SU-DHL-6 (cell line): ENCODE measurements around the gene OGDH.

ENCODE experiments used
- H2AFZ ChIP-seq: fragments of 200-600 bp; sonication (generic); 2 replicates; pipeline ENCODE4 v1.6.1; 2014; ENCODE audit warnings: low read depth, mild to moderate bottlenecking, moderate library complexity, mixed read lengths, antibody characterized with exemption, low read length; ENCODE audit not compliant: severe bottlenecking
- H3F3A ChIP-seq: fragments of 200-600 bp; shearing (Covaris generic); 2 replicates; pipeline ENCODE4 v1.6.0; 2016; ENCODE audit warnings: antibody characterized with exemption, mild to moderate bottlenecking; ENCODE audit not compliant: insufficient read depth
- H3K27ac ChIP-seq: fragments of 200-600 bp; sonication (generic); 2 replicates; pipeline ENCODE4 v1.5.1; 2016; ENCODE audit warnings: low read depth, mild to moderate bottlenecking, low read length, moderate library complexity, mixed read lengths
- H3K27me3 ChIP-seq: fragments of 200-600 bp; sonication (generic), shearing (Covaris generic); 2 replicates; pipeline ENCODE4 v1.6.0; 2014; ENCODE audit warnings: mild to moderate bottlenecking, low read length
- H3K36me3 ChIP-seq: fragments of 200-600 bp; sonication (generic); 2 replicates; pipeline ENCODE4 v1.6.1; 2014; ENCODE audit warnings: mild to moderate bottlenecking, low read length, mixed read lengths
- H3K4me2 ChIP-seq: fragments of 300-600, 200-600 bp; shearing (Covaris generic), sonication (generic); 2 replicates; pipeline ENCODE4 v1.6.0; 2014; ENCODE audit warnings: low read length, low read depth, mild to moderate bottlenecking; ENCODE audit not compliant: poor library complexity, severe bottlenecking
- H3K4me3 ChIP-seq: fragments of 200-600 bp; sonication (generic); 2 replicates; pipeline ENCODE4 v1.5.1; 2014; ENCODE audit warnings: antibody characterized with exemption, low read length, mild to moderate bottlenecking, mixed read lengths; ENCODE audit not compliant: insufficient read depth, poor library complexity, severe bottlenecking
- H3K79me2 ChIP-seq: fragments of 200-600 bp; sonication (generic); 2 replicates; pipeline ENCODE4 v1.6.1; 2014; ENCODE audit warnings: mild to moderate bottlenecking, low read length, moderate library complexity; ENCODE audit not compliant: insufficient read depth
- H3K9ac ChIP-seq: fragments of 200-600 bp; sonication (generic); 2 replicates; pipeline ENCODE4 v1.7.0; 2014; ENCODE audit warnings: mild to moderate bottlenecking, low read length
- H3K9me2 ChIP-seq: fragments of 200-600 bp; sonication (generic); replicated peaks from 2 replicates; pipeline ENCODE4 v1.6.1; 2014; ENCODE audit warnings: low read length; ENCODE audit not compliant: insufficient read depth
- H3K9me3 ChIP-seq: fragments of 200-600 bp; sonication (generic); 2 replicates; pipeline ENCODE4 v1.6.1; 2014; ENCODE audit warnings: low read length, mixed read lengths; ENCODE audit not compliant: insufficient read depth
- H4K20me1 ChIP-seq: fragments of 200-600 bp; sonication (generic); 2 replicates; pipeline ENCODE4 v1.6.1; 2014; ENCODE audit warnings: low read depth, mild to moderate bottlenecking, antibody characterized with exemption, low read length, moderate library complexity, mixed read lengths
- EZH2phosphoT487 ChIP-seq: fragments of 200-600 bp; sonication (generic), shearing (Covaris generic); conservative IDR thresholded peaks from 2 replicates; pipeline ENCODE4 v1.6.1; 2018; ENCODE audit warnings: mild to moderate bottlenecking, antibody characterized with exemption, low read length, moderate library complexity, mixed read lengths
- TF ChIP-seq, protein P1 (sequence below): fragments of 200-600 bp; sonication (generic); IDR thresholded peaks from one replicate; pipeline ENCODE4 v1.5.1; 2017; ENCODE audit warnings: antibody characterized with exemption, mild to moderate bottlenecking, low read length, moderate library complexity; ENCODE audit not compliant: insufficient read depth, poor library complexity, severe bottlenecking

The OGDH gene

DNA sequence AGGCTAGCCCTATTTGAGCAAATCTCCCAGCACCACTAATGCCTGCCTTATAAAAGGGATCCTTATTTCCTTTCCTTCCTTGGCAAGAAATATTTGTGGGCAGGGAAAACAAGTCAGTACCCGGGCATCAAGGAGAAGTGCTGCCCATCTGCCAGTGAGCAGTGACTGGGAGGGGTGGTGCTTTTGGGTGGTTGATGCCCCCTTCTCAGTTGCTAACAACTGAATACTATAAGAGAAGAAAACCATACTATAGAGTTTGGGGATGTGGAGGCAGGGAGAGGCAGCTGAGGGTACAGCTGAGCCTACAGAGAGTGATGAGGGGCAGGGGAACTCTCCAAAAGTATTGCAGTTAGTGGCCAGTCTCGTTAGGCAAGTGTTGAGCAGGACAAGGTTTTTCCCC is 39.3 kb downstream of the OGDH start:
- no peak overlapping the region for H2AFZ ChIP-seq
- peaks cover 9% of the 10 kb centered on the region; the same call in 1 of the 2 replicates for H3K36me3 ChIP-seq

DNA sequence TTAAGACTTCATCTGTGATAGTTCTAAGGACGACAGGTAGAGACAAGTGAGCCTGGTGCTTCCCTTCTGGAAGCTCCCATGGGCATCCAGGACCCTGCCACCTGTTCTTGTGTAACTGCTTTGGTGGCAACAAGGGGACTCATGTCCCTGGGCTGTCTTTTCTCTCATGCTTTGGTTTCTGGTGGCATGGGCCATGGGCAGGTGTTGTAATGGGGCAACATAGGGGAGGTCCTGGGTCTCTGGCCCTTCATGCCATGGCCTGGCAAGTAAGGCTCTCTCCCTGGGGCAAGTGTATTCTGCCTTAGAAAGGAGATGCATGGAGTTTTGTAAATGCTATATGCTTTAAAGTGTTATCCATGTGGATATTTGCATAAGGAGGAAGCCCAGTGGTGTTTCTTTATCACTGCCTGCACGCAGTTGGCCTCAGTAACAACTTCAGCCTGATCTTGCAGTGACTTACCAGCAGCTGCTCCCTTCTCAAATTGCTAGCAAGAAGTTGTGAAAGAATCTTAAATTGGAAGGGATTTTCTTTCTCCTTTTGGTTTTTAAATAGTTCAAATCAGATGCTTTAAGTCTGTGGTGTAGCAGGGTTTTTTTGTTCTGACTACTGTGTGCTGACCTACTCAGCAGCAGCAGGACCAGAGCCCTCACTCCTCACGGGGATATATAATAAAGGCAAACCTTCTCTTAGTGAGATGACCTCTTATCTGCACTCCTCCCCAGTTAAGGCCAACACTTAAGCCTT is 39.9 kb downstream of the OGDH start:
- Histone ChIP-seq H3K79me2 (peaks cover 5% of the 10 kb centered on the region; the same call in 1 of the 2 replicates), H3K27ac (no peak overlapping the region), H4K20me1 (no peaks in the 10 kb centered on the region), H3K9me3 (no peaks in the 10 kb centered on the region), H3K9me2 (no peaks in the 10 kb centered on the region), H3K4me3 (no peak overlapping the region), H3F3A (no peaks in the 10 kb centered on the region), H3K4me2 (no peak overlapping the region), H3K36me3 (peaks cover 9% of the 10 kb centered on the region; the same call in 1 of the 2 replicates), H3K27me3 (no peaks in the 10 kb centered on the region), H2AFZ (no peak overlapping the region), H3K9ac (no peak overlapping the region)
- no peak for TF ChIP-seq EZH2phosphoT487
- TF ChIP-seq, protein P1, sequence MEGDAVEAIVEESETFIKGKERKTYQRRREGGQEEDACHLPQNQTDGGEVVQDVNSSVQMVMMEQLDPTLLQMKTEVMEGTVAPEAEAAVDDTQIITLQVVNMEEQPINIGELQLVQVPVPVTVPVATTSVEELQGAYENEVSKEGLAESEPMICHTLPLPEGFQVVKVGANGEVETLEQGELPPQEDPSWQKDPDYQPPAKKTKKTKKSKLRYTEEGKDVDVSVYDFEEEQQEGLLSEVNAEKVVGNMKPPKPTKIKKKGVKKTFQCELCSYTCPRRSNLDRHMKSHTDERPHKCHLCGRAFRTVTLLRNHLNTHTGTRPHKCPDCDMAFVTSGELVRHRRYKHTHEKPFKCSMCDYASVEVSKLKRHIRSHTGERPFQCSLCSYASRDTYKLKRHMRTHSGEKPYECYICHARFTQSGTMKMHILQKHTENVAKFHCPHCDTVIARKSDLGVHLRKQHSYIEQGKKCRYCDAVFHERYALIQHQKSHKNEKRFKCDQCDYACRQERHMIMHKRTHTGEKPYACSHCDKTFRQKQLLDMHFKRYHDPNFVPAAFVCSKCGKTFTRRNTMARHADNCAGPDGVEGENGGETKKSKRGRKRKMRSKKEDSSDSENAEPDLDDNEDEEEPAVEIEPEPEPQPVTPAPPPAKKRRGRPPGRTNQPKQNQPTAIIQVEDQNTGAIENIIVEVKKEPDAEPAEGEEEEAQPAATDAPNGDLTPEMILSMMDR, result no peak

More for the DNA sequence above, 39.3 kb downstream of the OGDH start:
- Histone ChIP-seq H3K27ac (no peak overlapping the region), H3K4me2 (no peak overlapping the region), H3K27me3 (no peaks in the 10 kb centered on the region), H3K4me3 (no peak overlapping the region), H3K79me2 (peaks cover 5% of the 10 kb centered on the region; the same call in 1 of the 2 replicates), H3F3A (no peaks in the 10 kb centered on the region), H3K9me2 (no peaks in the 10 kb centered on the region), H4K20me1 (no peaks in the 10 kb centered on the region), H3K9me3 (no peaks in the 10 kb centered on the region), H3K9ac (no peak overlapping the region)
- no peak for TF ChIP-seq EZH2phosphoT487
- TF ChIP-seq, protein P1, result no peak

DNA sequence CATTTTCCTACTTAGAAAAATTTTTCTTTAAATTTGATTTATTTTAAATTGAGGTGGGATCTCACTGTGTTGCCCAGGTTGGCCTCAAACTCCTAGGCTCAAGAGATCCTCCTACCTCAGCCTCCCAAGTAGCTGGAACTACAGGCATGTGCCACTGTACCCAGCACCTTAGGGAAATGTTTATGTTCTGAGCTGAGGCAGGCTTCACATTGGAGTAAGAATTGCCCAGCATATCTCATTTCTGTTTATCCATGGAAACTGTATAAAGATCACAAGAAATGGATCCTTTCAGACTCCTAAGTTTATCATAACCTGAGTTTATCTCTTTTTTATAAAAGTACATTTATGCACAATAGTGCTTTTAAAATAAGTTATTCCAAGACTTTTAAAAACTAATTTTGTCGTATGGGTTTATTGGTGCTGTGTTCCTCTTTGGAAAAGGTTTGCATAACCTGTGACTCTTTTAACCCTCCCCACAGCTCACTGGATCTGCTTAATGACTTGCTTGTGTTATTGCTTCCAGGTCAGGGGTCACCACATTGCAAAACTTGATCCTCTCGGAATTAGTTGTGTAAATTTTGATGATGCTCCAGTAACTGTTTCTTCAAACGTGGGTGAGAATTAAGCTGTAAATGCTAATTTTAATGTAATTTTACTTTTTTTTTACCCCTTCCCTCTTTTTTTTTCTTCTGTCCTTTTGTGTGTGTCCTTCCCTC is 40.7 kb downstream of the OGDH start:
- no peaks in the 10 kb centered on the region for H3K9me3 ChIP-seq

More for the DNA sequence above, 40.7 kb downstream of the OGDH start:
- no peak overlapping the region for H3K4me3 ChIP-seq
- no peaks in the 10 kb centered on the region for H3K79me2 ChIP-seq
- peaks cover 9% of the 10 kb centered on the region; the same call in 1 of the 2 replicates for H3K36me3 ChIP-seq
- H4K20me1 ChIP-seq, result no peaks in the 10 kb centered on the region
- no peaks in the 10 kb centered on the region for H3K27me3 ChIP-seq
- H3K9me2 ChIP-seq, result no peaks in the 10 kb centered on the region
- no peaks in the 10 kb centered on the region for H3F3A ChIP-seq
- H3K9ac ChIP-seq, result no peak overlapping the region
- no peak overlapping the region for H2AFZ ChIP-seq
- TF ChIP-seq EZH2phosphoT487, result no peak
- TF ChIP-seq, protein P1, result no peak
- H3K27ac ChIP-seq, result no peak overlapping the region
- no peak overlapping the region for H3K4me2 ChIP-seq
